Skeletal muscle tissue (tissue), 4 donors: ENCODE data around the gene SH2D3A. TPM values are rescaled to one million over a fixed set of nuclear protein-coding genes. Genes with fewer than 3 reads are reported as not detected.
A peak's percentile ranks its signal among the peaks of the same experiment; 100 is the strongest.
"Not testable (repeated sequence)": the region's sequence is repeated elsewhere in the genome, so short reads cannot be mapped to it uniquely, and the experiment has no call there.

ENCODE experiments used
- H3K27ac ChIP-seq: one replicate; pipeline ENCODE4 v1.7.0; 2013; ENCODE audit warnings: mild to moderate bottlenecking, low read depth, low read length, inconsistent platforms
- H3K27me3 ChIP-seq, 3 donors: one replicate each; pipeline ENCODE4 v1.7.0; 2013; ENCODE audit warnings: low read length in 3 of 3; ENCODE audit not compliant: control insufficient read depth in 3 of 3, insufficient read depth in 3 of 3
- H3K36me3 ChIP-seq, 3 donors: one replicate each; pipeline ENCODE4 v1.7.0; 2013; ENCODE audit warnings: low read length in 3 of 3; ENCODE audit not compliant: control insufficient read depth in 3 of 3, insufficient read depth in 3 of 3
- H3K4me1 ChIP-seq, 3 donors: one replicate each; pipeline ENCODE4 v1.7.0; 2013; ENCODE audit warnings: low read length in 3 of 3, mild to moderate bottlenecking in 3 of 3; ENCODE audit not compliant: control insufficient read depth in 3 of 3, insufficient read depth in 3 of 3
- H3K4me3 ChIP-seq, 3 donors: one replicate each; pipeline ENCODE4 v1.7.0; 2013; ENCODE audit warnings: low read length in 3 of 3
- H3K9ac ChIP-seq, 3 donors: one replicate each; pipeline ENCODE4 v1.7.0; 2013; ENCODE audit warnings: low read length in 3 of 3, mild to moderate bottlenecking in 3 of 3, moderate library complexity in 2 of 3, low read depth in 1 of 3
- H3K9me3 ChIP-seq, 3 donors: one replicate each; pipeline ENCODE4 v1.7.0; 2013; ENCODE audit warnings: low read length in 3 of 3; ENCODE audit not compliant: control insufficient read depth in 3 of 3
- total RNA-seq: library from RNA; depleted of rRNA; stranded (reverse); fragments of >200 nt; gene quantifications from one replicate; pipeline ENCODE4 v1.2.3, GENCODE V29; 2014
- donor health status: Osteomylitis.

SH2D3A gene
- total RNA-seq, 1 donor from 2014 or later = not detected

- H3K27ac ChIP-seq = no peak overlapping the region
- no peak overlapping the region for H3K9ac ChIP-seq
- no peaks in the 10 kb centered on the region for H3K9me3 ChIP-seq
- peaks cover 15 to 26% (median 19%) of the 10 kb centered on the region in 3 donors for H3K4me1 ChIP-seq
- no peak overlapping the region for H3K4me3 ChIP-seq
- peaks cover 45 to 60% (median 53%) of the 10 kb centered on the region in 3 donors for H3K36me3 ChIP-seq
- H3K27me3 ChIP-seq = no peaks in the 10 kb centered on the region
These were observed 16.0 kb downstream of the SH2D3A start for GRCh38 chr19:6751189-6751588.

- Histone ChIP-seq H3K36me3 (peaks cover 52 to 67% (median 59%) of the 10 kb centered on the region in 3 donors), H3K9me3 (no peaks in the 10 kb centered on the region), H3K9ac (no peak overlapping the region), H3K4me3 (no peak overlapping the region), H3K27me3 (no peaks in the 10 kb centered on the region), H3K27ac (peak overlapping the region; percentile 40), H3K4me1 (peaks cover 21 to 34% (median 28%) of the 10 kb centered on the region in 3 donors)
These were observed 17.2 kb downstream of the SH2D3A start for GRCh38 chr19:6750062-6750461.

GRCh38 chr19:6748543-6748942 is 18.7 kb downstream of the SH2D3A start:
- peak overlapping the region; percentile 45 for H3K27ac ChIP-seq
- peaks cover 33 to 48% (median 41%) of the 10 kb centered on the region in 3 donors for H3K4me1 ChIP-seq
- H3K36me3 ChIP-seq = peaks cover 62 to 72% (median 71%) of the 10 kb centered on the region in 3 donors

GRCh38 chr19:6745965-6746364 is 21.3 kb downstream of the SH2D3A start:
- H3K36me3 ChIP-seq = peaks cover 62 to 75% (median 67%) of the 10 kb centered on the region in 3 donors
- H3K4me3 ChIP-seq = no peak overlapping the region
- no peaks in the 10 kb centered on the region for H3K27me3 ChIP-seq
- no peak overlapping the region for H3K27ac ChIP-seq
- H3K9ac ChIP-seq = peak overlapping the region in 1 of 3 donors; percentile 45
- H3K9me3 ChIP-seq = no peaks in the 10 kb centered on the region
- H3K4me1 ChIP-seq = peaks cover 42 to 58% (median 52%) of the 10 kb centered on the region in 3 donors

More at GRCh38 chr19:6748543-6748942, 18.7 kb downstream of the SH2D3A start:
- not testable (repeated sequence) for H3K9ac ChIP-seq, H3K27me3 ChIP-seq, H3K9me3 ChIP-seq
- H3K4me3 ChIP-seq = peak overlapping the region in 1 of 3 donors; percentile 35

GRCh38 chr19:6744381-6745301 is 22.6 kb downstream of the SH2D3A start:
- Histone ChIP-seq H3K27ac (peak overlapping the region; percentile 80), H3K9me3 (no peaks in the 10 kb centered on the region), H3K27me3 (no peaks in the 10 kb centered on the region), H3K36me3 (peaks cover 51 to 65% (median 56%) of the 10 kb centered on the region in 3 donors), H3K9ac (peak overlapping the region; percentile 58 to 78 (median 73)), H3K4me1 (peaks cover 43 to 60% (median 53%) of the 10 kb centered on the region in 3 donors), H3K4me3 (peak overlapping the region; percentile 51 to 63 (median 54))

- H3K36me3 ChIP-seq = peaks cover 45 to 57% (median 49%) of the 10 kb centered on the region in 3 donors
These were observed 23.4 kb downstream of the SH2D3A start for GRCh38 chr19:6743714-6744380.

GRCh38 chr19:6743066-6743465 is 24.2 kb downstream of the SH2D3A start:
- Histone ChIP-seq H3K9me3 (no peaks in the 10 kb centered on the region), H3K36me3 (peaks cover 42 to 49% (median 42%) of the 10 kb centered on the region in 3 donors), H3K4me3 (no peak overlapping the region), H3K27me3 (no peaks in the 10 kb centered on the region), H3K9ac (peak overlapping the region in 2 of 3 donors; percentile 40 to 57), H3K4me1 (peaks cover 52 to 65% (median 63%) of the 10 kb centered on the region in 3 donors), H3K27ac (peak overlapping the region; percentile 80)

More at GRCh38 chr19:6743714-6744380, 23.4 kb downstream of the SH2D3A start:
- H3K9me3 ChIP-seq = no peaks in the 10 kb centered on the region
- H3K27me3 ChIP-seq = no peaks in the 10 kb centered on the region
- peaks cover 47 to 64% (median 57%) of the 10 kb centered on the region in 3 donors for H3K4me1 ChIP-seq
- H3K4me3 ChIP-seq = peak overlapping the region; percentile 51 to 63 (median 54)
- peak overlapping the region; percentile 80 for H3K27ac ChIP-seq
- peak overlapping the region; percentile 57 to 78 (median 73) for H3K9ac ChIP-seq

- H3K4me3 ChIP-seq = peak overlapping the region; percentile 86 to 90 (median 89)
- H3K27me3 ChIP-seq = no peaks in the 10 kb centered on the region
- H3K9me3 ChIP-seq = no peaks in the 10 kb centered on the region
- H3K4me1 ChIP-seq = peaks cover 64 to 74% (median 67%) of the 10 kb centered on the region in 3 donors
- H3K9ac ChIP-seq = peak overlapping the region; percentile 94 to 99 (median 98)
- H3K36me3 ChIP-seq = peaks cover 27 to 30% (median 28%) of the 10 kb centered on the region in 3 donors
- peak overlapping the region; percentile 99 for H3K27ac ChIP-seq
These were observed 26.5 kb downstream of the SH2D3A start for GRCh38 chr19:6740589-6741343.

GRCh38 chr19:6739883-6740588 is 27.2 kb downstream of the SH2D3A start:
- peak overlapping the region; percentile 94 to 99 (median 98) for H3K9ac ChIP-seq
- peaks cover 58 to 69% (median 60%) of the 10 kb centered on the region in 3 donors for H3K4me1 ChIP-seq
- no peaks in the 10 kb centered on the region for H3K27me3 ChIP-seq
- no peaks in the 10 kb centered on the region for H3K9me3 ChIP-seq
- H3K27ac ChIP-seq = peak overlapping the region; percentile 99
- H3K36me3 ChIP-seq = peaks cover 24 to 25% (median 24%) of the 10 kb centered on the region in 3 donors
- H3K4me3 ChIP-seq = peak overlapping the region; percentile 86 to 90 (median 89)
